HCT116 (cell line): Measurements from ENCODE around the gene HIVEP2. TPM values are rescaled to one million over a fixed set of nuclear protein-coding genes. Genes with fewer than 3 reads are reported as not detected.

ENCODE experiments used
- ATAC-seq: fragments of 200-7000 bp; cut with Tn5 transposase; 2 replicates; pipeline ENCODE4 v1.9.1; 2020; ENCODE audit warnings: mild to moderate bottlenecking, moderate library complexity
- BruUV-seq: library from RNA; stranded (reverse); fragments of 400-500 nt; replicated peaks from 2 replicates; lab custom pipeline; 2021; lab: Mats Ljungman, UMichigan
- CTCF ChIA-PET: fragments of 300-600 bp; sonication (Branson Sonifier 250); formaldehyde crosslinking; loops from one replicate; lab custom pipeline; 2021; ENCODE audit warnings: antibody characterized with exemption; lab: Charles Lee
- POLR2A ChIA-PET: fragments of 300-600, 350-600 bp; sonication (Branson Sonifier 250); formaldehyde crosslinking; loops from one replicate; lab custom pipeline; 2021; ENCODE audit warnings: antibody characterized with exemption; lab: Charles Lee
- RAD21 ChIA-PET, 2 experiments: fragments of 300-600 bp; sonication (Branson Sonifier 250); formaldehyde crosslinking; loops; one replicate each; lab custom pipeline; 2023; ENCODE audit warnings: low total read pairs in 2 of 2; ENCODE audit not compliant: uncharacterized antibody in 2 of 2, unreplicated experiment in 2 of 2, low non-redundant PET in 1 of 2; lab: Charles Lee
- DNase-seq: peaks from one replicate; pipeline ENCODE4 v3.0.0-alpha.2; 2010; ENCODE audit warnings: low read depth, low spot score
- H2AFZ ChIP-seq: fragments of 200-600 bp; shearing (Covaris generic), sonication (generic); 2 replicates; pipeline ENCODE4 v1.6.1; 2017; ENCODE audit warnings: low read depth, mixed run types, mixed read lengths, antibody characterized with exemption, low read length; ENCODE audit not compliant: poor library complexity, severe bottlenecking
- H3K27ac ChIP-seq: 2 replicates; pipeline ENCODE4 v1.5.1; 2012; ENCODE audit warnings: low read depth, low read length
- H3K27me3 ChIP-seq: fragments of 200-600 bp; sonication (generic); 2 replicates; pipeline ENCODE4 v1.6.1; 2016; ENCODE audit warnings: mixed run types, low read length, mixed read lengths; ENCODE audit not compliant: insufficient read depth
- H3K36me3 ChIP-seq, 2 experiments: fragments of 200-500 bp in 1 of 2; fragments of 200-600 bp in 1 of 2; sonication (Bioruptor generic) in 1 of 2; sonication (generic) in 1 of 2; 2 replicates each; pipeline versions ENCODE4 v1.5.1 to v1.6.1; 2014 to 2016; ENCODE audit warnings: low read length in 2 of 2, inconsistent platforms in 1 of 2, mixed read lengths in 1 of 2, mixed run types in 1 of 2; ENCODE audit not compliant: insufficient read depth in 2 of 2, control insufficient read depth in 1 of 2
- H3K4me1 ChIP-seq, 2 experiments: fragments of 200-600 bp in 1 of 2; sonication (generic) in 1 of 2; 2 replicates each; pipeline versions ENCODE4 v1.5.1 to v1.6.1; 2012 to 2017; ENCODE audit warnings: low read length in 2 of 2, inconsistent platforms in 1 of 2, mild to moderate bottlenecking in 1 of 2, mixed read lengths in 1 of 2, mixed run types in 1 of 2, moderate library complexity in 1 of 2; ENCODE audit not compliant: insufficient read depth in 2 of 2, control insufficient read depth in 1 of 2
- H3K4me2 ChIP-seq: fragments of 200-600 bp; sonication (generic); 2 replicates; pipeline ENCODE4 v1.6.1; 2017; ENCODE audit warnings: mixed run types, low read length, mixed read lengths
- H3K4me3 ChIP-seq, 2 experiments: fragments of 200-600 bp in 1 of 2; sonication (generic) in 1 of 2; replicated peaks in 1 of 2; 2 replicates each; pipeline ENCODE4 v1.5.1; 2011 to 2016; ENCODE audit warnings: low read length in 2 of 2, control low read depth in 1 of 2, low read depth in 1 of 2, mild to moderate bottlenecking in 1 of 2, mixed read lengths in 1 of 2, mixed run types in 1 of 2
- H3K79me2 ChIP-seq: fragments of 200-600 bp; sonication (generic); 2 replicates; pipeline ENCODE4 v1.6.1; 2017; ENCODE audit warnings: mild to moderate bottlenecking, mixed run types, low read length, moderate library complexity, mixed read lengths; ENCODE audit not compliant: insufficient read depth
- H3K9ac ChIP-seq: fragments of 200-600 bp; sonication (generic); 2 replicates; pipeline ENCODE4 v1.6.1; 2016; ENCODE audit warnings: low read length, mixed read lengths
- H3K9me2 ChIP-seq: fragments of 200-600 bp; sonication (generic), shearing (Covaris generic); 2 replicates; pipeline ENCODE4 v1.6.1; 2017; ENCODE audit warnings: mixed run types, mild to moderate bottlenecking, moderate library complexity; ENCODE audit not compliant: insufficient read depth
- H3K9me3 ChIP-seq, 2 experiments: fragments of 200-500 bp in 1 of 2; fragments of 200-600 bp in 1 of 2; sonication (Bioruptor generic) in 1 of 2; sonication (generic) in 1 of 2; 2 replicates each; pipeline ENCODE4 v1.6.1; 2014 to 2017; ENCODE audit warnings: low read length in 2 of 2, mixed read lengths in 2 of 2, inconsistent platforms in 1 of 2, low read depth in 1 of 2, mild to moderate bottlenecking in 1 of 2, mixed run types in 1 of 2, moderate library complexity in 1 of 2; ENCODE audit not compliant: control insufficient read depth in 1 of 2, insufficient read depth in 1 of 2
- H4K20me1 ChIP-seq: fragments of 200-600 bp; sonication (generic), shearing (Covaris generic); 2 replicates; pipeline ENCODE4 v1.6.1; 2017; ENCODE audit warnings: mixed run types, mild to moderate bottlenecking, moderate library complexity; ENCODE audit not compliant: insufficient read depth
- CBX3 ChIP-seq: IDR thresholded peaks from 2 replicates; pipeline ENCODE4 v1.6.1; 2012; ENCODE audit warnings: low read depth
- CTCF ChIP-seq, 3 experiments: fragments of 200-600 bp in 1 of 3; sonication (generic) in 1 of 3; IDR thresholded peaks in 2 of 3; conservative IDR thresholded peaks in 1 of 3; 2 replicates each; pipeline ENCODE4 v1.5.1; 2012 to 2017; ENCODE audit warnings: low read depth in 2 of 3, low read length in 2 of 3, antibody characterized with exemption in 1 of 3, borderline replicate concordance in 1 of 3, control low read depth in 1 of 3, mild to moderate bottlenecking in 1 of 3, mixed read lengths in 1 of 3, mixed run types in 1 of 3, moderate library complexity in 1 of 3; ENCODE audit not compliant: insufficient read depth in 1 of 3
- ELF1 ChIP-seq: IDR thresholded peaks from 2 replicates; pipeline ENCODE4 v1.6.1; 2012; ENCODE audit warnings: low read depth, borderline replicate concordance
- EZH2phosphoT487 ChIP-seq: fragments of 200-600 bp; IDR thresholded peaks from 2 replicates; pipeline ENCODE4 v1.6.1; 2018; ENCODE audit warnings: antibody characterized with exemption, borderline replicate concordance
- FOSL1 ChIP-seq: IDR thresholded peaks from 2 replicates; pipeline ENCODE4 v1.6.1; 2012; ENCODE audit warnings: low read depth
- JUND ChIP-seq: IDR thresholded peaks from 2 replicates; pipeline ENCODE4 v1.6.1; 2012
- POLR2A ChIP-seq: IDR thresholded peaks from 2 replicates; pipeline ENCODE4 v1.7.0; 2011; ENCODE audit warnings: borderline replicate concordance; ENCODE audit not compliant: insufficient read depth, insufficient read length; ENCODE audit errors: extremely low read depth
- RAD21 ChIP-seq: IDR thresholded peaks from 2 replicates; pipeline ENCODE4 v1.6.1; 2012; ENCODE audit warnings: low read depth, mild to moderate bottlenecking
- SIN3A ChIP-seq: IDR thresholded peaks from 2 replicates; pipeline ENCODE4 v1.6.1; 2012; ENCODE audit warnings: low read depth
- TCF7L2 ChIP-seq: IDR thresholded peaks from 2 replicates; pipeline ENCODE4 v1.7.0; 2011; ENCODE audit warnings: borderline replicate concordance, inconsistent platforms; ENCODE audit not compliant: insufficient read depth, insufficient read length; ENCODE audit errors: extremely low read depth
- YY1 ChIP-seq: IDR thresholded peaks from 2 replicates; pipeline ENCODE4 v1.6.1; 2011; ENCODE audit warnings: low read length, low read depth, moderate library complexity, mild to moderate bottlenecking; ENCODE audit not compliant: insufficient replicate concordance; ENCODE audit errors: extremely low read depth
- ZFX ChIP-seq: fragments of 450-650 bp; IDR thresholded peaks from 2 replicates; pipeline ENCODE4 v1.6.1; 2017
- ZNF274 ChIP-seq: fragments of 200-500 bp; sonication (Bioruptor generic); IDR thresholded peaks from 2 replicates; pipeline ENCODE4 v1.6.1; 2014; ENCODE audit warnings: mild to moderate bottlenecking, low read depth, low read length, inconsistent platforms
- intact Hi-C: fragments of 100-400 bp; cut with micrococcal nuclease; formaldehyde crosslinking; loops from 2 replicates; pipeline ENCODE4 v1.10.0; 2022
- total RNA-seq: library from RNA; stranded (reverse); gene quantifications from one replicate; pipeline ENCODE4 v1.2.1, GENCODE V29; 2021; ENCODE audit not compliant: unreplicated experiment

The HIVEP2 gene
- total RNA-seq, 1 experiment from 2014 or later = 8.1 TPM

GRCh38 chr6:142825760-142826159, 119.2 kb downstream of the HIVEP2 start:
- ATAC-seq (no peak), DNase-seq (no peak)
- Histone ChIP-seq H3K27ac (no peak overlapping the region), H3K9me3 (no peaks in the 10 kb centered on the region), H4K20me1 (no peaks in the 10 kb centered on the region), H3K4me2 (no peak overlapping the region), H2AFZ (no peak overlapping the region), H3K4me1 (peaks cover 0 to 6% of the 10 kb centered on the region in 2 experiments; a peak in 1 of 4 replicates), H3K79me2 (no peaks in the 10 kb centered on the region), H3K9me2 (no peaks in the 10 kb centered on the region), H3K4me3 (no peak overlapping the region), H3K27me3 (no peaks in the 10 kb centered on the region)
- ChIA-PET RAD21 (no interaction called here), POLR2A (no interaction called here), CTCF (no interaction called here)
- no TSS peak for BruUV-seq
- intact Hi-C loops = no loop called here
- TF ChIP-seq FOSL1 (no peak), POLR2A (no peak), EZH2phosphoT487 (no peak), RAD21 (no peak), ELF1 (no peak), SIN3A (no peak), YY1 (no peak), ZNF274 (no peak), TCF7L2 (no peak), CBX3 (no peak), JUND (no peak), CTCF (IDR thresholded peaks at IDR 0.05 in 2 of 3, conservative IDR thresholded peaks at IDR 0.05 in 1 of 3; ENCODE audit: borderline replicate concordance in 1 of 3, insufficient read depth in 1 of 3, low read depth in 2 of 3, low read length in 2 of 3) (no peak), ZFX (no peak)
- TF ChIP-seq, all 23 proteins: peak for 0
- Histone ChIP-seq H3K9ac (no peak overlapping the region), H3K36me3 (no peaks in the 10 kb centered on the region)
